NT2/D1 (cell line): ENCODE results near the gene SPIC.

Source experiments
- DNase-seq: peaks from one replicate; pipeline ENCODE4 v3.0.0-alpha.2; 2011; ENCODE audit warnings: low read depth, low spot score
- H3K27me3 ChIP-seq: 2 replicates; pipeline ENCODE4 v1.6.0; 2011; ENCODE audit warnings: mild to moderate bottlenecking; ENCODE audit not compliant: insufficient read length, insufficient read depth
- H3K36me3 ChIP-seq: 2 replicates; pipeline ENCODE4 v1.6.1; 2011; ENCODE audit warnings: mild to moderate bottlenecking, low read length, mixed read lengths; ENCODE audit not compliant: insufficient read depth, insufficient read length
- H3K4me1 ChIP-seq: 2 replicates; pipeline ENCODE4 v1.5.1; 2011; ENCODE audit not compliant: insufficient read depth, insufficient read length
- H3K4me3 ChIP-seq: 2 replicates; pipeline ENCODE4 v1.5.1; 2011; ENCODE audit warnings: low read depth; ENCODE audit not compliant: insufficient read length
- H3K9ac ChIP-seq: 2 replicates; pipeline ENCODE4 v1.6.0; 2011; ENCODE audit warnings: low read depth; ENCODE audit not compliant: insufficient read length
- H3K9me3 ChIP-seq: 2 replicates; pipeline ENCODE4 v1.5.1; 2011; ENCODE audit warnings: mild to moderate bottlenecking, low read length; ENCODE audit not compliant: insufficient read depth
- SUZ12 ChIP-seq: IDR thresholded peaks from 2 replicates; pipeline ENCODE4 v1.6.1; 2011; ENCODE audit not compliant: insufficient read length, insufficient read depth; ENCODE audit errors: extremely low read depth
- YY1 ChIP-seq: IDR thresholded peaks from 2 replicates; pipeline ENCODE4 v1.6.1; 2011; ENCODE audit not compliant: insufficient read length, insufficient read depth
- ZNF274 ChIP-seq: IDR thresholded peaks from 2 replicates; pipeline ENCODE4 v1.6.1; 2011; ENCODE audit warnings: mild to moderate bottlenecking, low read depth, low read length

The SPIC gene

DNA sequence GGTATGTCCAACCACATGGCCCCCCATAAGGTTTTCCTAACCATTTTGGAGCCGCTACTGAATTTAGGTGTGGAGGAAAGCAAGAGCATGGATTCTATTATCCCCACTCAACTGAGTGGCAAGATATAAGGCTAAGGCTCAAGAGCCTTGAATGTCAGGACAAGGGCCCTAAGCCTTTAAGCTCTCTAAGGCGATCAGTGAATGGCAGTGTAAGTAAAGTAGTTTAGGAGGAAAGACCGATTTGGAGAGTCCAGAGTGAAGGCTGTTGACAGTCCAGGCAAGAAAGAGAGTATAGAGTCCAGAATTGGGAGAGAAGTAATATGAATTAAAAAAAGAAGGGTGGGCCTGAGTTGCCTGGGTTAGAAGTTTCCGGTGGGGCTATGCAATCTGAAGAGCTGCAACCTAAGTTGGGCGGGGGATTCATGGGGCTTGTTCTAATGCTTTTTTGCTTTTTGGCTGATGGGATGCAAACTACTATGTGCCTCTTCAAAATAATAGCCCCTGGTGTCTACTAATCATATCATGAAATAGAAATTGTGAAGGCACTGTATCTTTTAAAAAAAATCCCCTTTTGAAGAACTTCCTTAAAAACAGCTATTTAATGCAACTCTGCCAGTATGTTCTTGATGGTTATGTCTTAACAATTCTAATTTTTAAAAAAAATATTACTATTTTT is at the start of gene SPIC:
Gene SPIC, plus strand, starts transcription at position 626 of the 676 bp plus-strand sequence. CDS start 1,569 bp downstream, outside the sequence.
- TF ChIP-seq ZNF274: no peak
- TF ChIP-seq YY1: no peak
- no peak for TF ChIP-seq SUZ12
- Histone ChIP-seq H3K9me3 (no peaks in the 10 kb centered on the region), H3K36me3 (no peaks in the 10 kb centered on the region), H3K4me3 (no peak within 1 kb of the TSS), H3K9ac (no peak within 1 kb of the TSS), H3K27me3 (no peaks in the 10 kb centered on the region), H3K4me1 (no peaks in the 10 kb centered on the region)
- DNase-seq: no peak

DNA sequence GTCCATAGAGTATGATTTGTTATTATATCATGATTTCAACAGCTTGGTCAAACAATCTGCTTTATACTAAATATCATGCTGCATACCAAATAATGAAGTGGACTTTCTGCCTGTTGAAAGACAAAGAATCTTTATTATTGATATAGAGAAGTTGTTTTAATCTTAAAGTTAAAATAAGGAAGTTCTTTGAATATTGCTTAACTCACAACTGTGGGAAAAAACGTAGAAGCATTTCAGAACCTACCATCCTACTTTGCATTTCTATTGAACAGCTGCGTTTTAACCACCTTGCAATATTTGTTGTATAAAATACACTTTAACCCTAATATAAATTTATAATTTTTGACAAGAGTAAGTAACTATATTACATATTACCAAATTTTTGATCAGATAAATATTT is 44.7 kb upstream of the SPIC start:
- no peak for TF ChIP-seq YY1
- TF ChIP-seq ZNF274: no peak
- no peak for TF ChIP-seq SUZ12
- no peaks in the 10 kb centered on the region for H3K27me3 ChIP-seq
- no peaks in the 10 kb centered on the region for H3K36me3 ChIP-seq
- H3K4me3 ChIP-seq: no peak overlapping the region
- no peaks in the 10 kb centered on the region for H3K9me3 ChIP-seq
- no peak overlapping the region for H3K9ac ChIP-seq
- no peaks in the 10 kb centered on the region for H3K4me1 ChIP-seq
- no peak for DNase-seq

DNA sequence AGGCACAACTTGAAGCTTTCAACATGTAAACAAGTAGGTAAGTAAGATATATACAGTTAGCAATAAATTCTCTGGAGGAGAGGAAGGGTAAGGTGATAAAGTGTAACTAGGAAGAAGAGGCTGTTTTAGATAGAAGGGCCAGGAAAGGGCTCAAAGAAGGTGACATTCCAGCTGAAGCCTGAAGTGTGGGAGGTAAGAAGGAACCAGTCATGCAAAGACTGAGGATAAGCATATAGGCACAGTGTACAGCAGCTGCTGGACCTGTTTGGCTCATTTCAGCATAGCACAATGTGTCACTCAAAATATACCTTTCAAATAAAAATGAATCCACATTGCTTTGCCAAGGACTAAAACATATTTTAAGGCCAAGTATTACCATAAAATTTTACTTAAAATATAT is 39.0 kb upstream of the SPIC start:
- DNase-seq: no peak
- Histone ChIP-seq H3K4me1 (no peaks in the 10 kb centered on the region), H3K27me3 (no peaks in the 10 kb centered on the region), H3K9ac (no peak overlapping the region), H3K36me3 (no peaks in the 10 kb centered on the region), H3K9me3 (no peaks in the 10 kb centered on the region), H3K4me3 (no peak overlapping the region)
- no peak for TF ChIP-seq ZNF274
- no peak for TF ChIP-seq SUZ12
- no peak for TF ChIP-seq YY1

GRCh38 chr12:101439236-101439635 is 35.9 kb upstream of the SPIC start:
- H3K27me3 ChIP-seq: no peaks in the 10 kb centered on the region
- H3K9ac ChIP-seq: no peak overlapping the region
- TF ChIP-seq YY1 (no peak), SUZ12 (no peak), ZNF274 (no peak)
- no peak for DNase-seq
- no peaks in the 10 kb centered on the region for H3K9me3 ChIP-seq
- H3K36me3 ChIP-seq: no peaks in the 10 kb centered on the region
- H3K4me3 ChIP-seq: no peak overlapping the region
- no peaks in the 10 kb centered on the region for H3K4me1 ChIP-seq

DNA sequence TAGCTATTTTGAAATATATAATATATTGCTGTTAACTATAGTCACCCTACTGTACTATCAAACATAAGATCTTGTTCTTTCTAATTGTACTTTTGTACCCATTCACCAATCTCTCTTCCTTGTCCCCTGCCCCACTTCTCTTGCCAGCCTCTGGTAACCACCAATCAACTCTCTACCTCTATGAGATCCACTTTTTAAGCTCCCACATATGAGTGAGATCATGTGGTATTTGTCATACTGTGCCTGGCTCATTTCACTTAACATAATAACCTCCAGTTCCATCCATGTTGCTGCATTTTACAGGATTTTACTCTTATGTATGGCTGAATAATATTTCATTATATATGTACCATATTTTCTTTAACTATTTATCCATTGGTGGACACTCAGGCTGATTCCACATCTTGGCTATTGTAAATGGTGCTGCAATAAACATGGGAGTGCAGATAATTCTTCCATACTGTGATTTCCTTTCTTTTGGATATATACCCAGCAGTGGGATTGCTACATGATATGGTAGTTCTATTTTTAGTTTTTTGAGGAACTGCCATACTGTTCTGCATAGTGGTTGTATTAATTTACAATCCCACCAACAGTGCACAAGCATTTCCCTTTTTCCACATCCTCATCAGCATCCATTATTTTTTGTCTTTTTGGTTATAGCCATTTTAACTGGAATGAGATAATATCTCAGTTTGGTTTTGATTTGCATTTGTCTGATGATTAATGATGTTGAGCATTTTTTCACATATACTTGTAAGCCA is 33.5 kb upstream of the SPIC start:
- no peak for TF ChIP-seq ZNF274
- TF ChIP-seq SUZ12: no peak
- TF ChIP-seq YY1: no peak

DNA sequence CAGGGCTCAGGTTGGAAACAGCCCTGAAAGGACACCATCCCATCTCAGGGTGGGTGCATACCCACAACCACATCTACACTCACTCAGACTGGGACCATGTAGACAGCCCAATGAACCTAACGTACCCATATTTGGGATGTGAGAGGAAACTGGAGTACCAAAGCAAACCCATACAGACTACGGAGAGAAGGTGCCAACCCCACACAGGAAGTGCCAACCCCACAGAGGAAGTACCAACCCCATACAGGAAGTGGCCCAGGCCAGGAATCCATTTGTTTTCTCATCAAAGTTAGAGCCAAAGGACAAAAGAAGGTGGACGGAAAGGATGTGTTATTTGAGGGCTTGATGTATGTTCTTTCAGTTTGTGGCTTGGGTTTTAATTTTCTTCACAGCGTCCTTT is 19.5 kb upstream of the SPIC start:
- Histone ChIP-seq H3K36me3 (no peaks in the 10 kb centered on the region), H3K9ac (no peak overlapping the region), H3K4me3 (no peak overlapping the region), H3K4me1 (no peaks in the 10 kb centered on the region), H3K9me3 (peaks cover 10% of the 10 kb centered on the region; the same call in 1 of the 2 replicates), H3K27me3 (no peaks in the 10 kb centered on the region)
- DNase-seq: no peak
- no peak for TF ChIP-seq SUZ12
- TF ChIP-seq YY1: no peak
- no peak for TF ChIP-seq ZNF274

More for the DNA sequence above, 33.5 kb upstream of the SPIC start:
- DNase-seq: no peak
- Histone ChIP-seq H3K4me3 (no peak overlapping the region), H3K36me3 (no peaks in the 10 kb centered on the region), H3K4me1 (no peaks in the 10 kb centered on the region), H3K9me3 (no peaks in the 10 kb centered on the region), H3K9ac (no peak overlapping the region), H3K27me3 (no peaks in the 10 kb centered on the region)

DNA sequence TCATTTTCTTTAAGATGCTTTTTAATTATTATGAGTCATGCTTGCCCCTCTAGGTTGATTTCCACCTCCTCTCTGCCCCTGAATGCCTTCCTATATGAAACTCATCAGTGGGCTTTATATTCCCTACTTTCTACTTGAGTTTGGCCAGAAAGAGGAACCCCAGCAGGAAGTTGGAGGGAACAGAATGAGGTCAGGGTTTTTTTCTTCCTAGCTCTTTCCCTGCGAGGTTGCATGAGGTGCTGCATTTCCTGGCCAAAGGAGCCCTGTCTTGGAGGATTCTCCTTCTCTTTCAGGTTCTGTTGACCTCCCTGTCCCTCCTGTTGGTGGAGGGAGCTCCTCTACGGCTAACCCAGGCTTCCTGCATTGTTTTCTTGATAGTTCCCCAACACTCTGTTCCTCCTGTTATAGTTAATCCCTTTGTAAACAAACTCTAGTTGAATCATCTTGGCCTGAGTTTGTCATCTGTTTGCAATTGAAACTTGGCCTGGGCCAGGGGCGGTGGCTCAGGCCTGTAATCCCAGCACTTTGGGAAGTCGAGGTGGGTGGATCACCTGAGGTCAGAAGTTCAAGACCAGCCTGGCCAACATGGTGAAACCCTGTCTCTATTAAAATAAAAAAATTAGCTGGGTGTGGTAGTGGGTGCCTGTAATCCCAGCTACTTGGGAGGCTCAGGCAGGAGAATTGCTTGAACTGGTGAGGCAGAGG is 15.3 kb upstream of the SPIC start:
- DNase-seq: no peak
- H3K9ac ChIP-seq: no peak overlapping the region
- no peak for TF ChIP-seq SUZ12
- no peak for TF ChIP-seq YY1
- TF ChIP-seq ZNF274: no peak

More for the DNA sequence above, 15.3 kb upstream of the SPIC start:
- H3K36me3 ChIP-seq: no peaks in the 10 kb centered on the region
- H3K4me1 ChIP-seq: no peaks in the 10 kb centered on the region
- H3K4me3 ChIP-seq: no peak overlapping the region
- peaks cover 10% of the 10 kb centered on the region; the same call in 1 of the 2 replicates for H3K9me3 ChIP-seq
- H3K27me3 ChIP-seq: no peaks in the 10 kb centered on the region
